Calu3 (cell line): ENCODE data around the gene FCGBP. TPM values are rescaled to one million over a fixed set of nuclear protein-coding genes. Genes with fewer than 3 reads are reported as not detected.

Source experiments
- BruUV-seq: library from RNA; stranded (reverse); fragments of 400-500 nt; replicated peaks from 2 replicates; lab custom pipeline; 2021; lab: Mats Ljungman, UMichigan
- CTCF ChIA-PET: fragments of 300-600 bp; sonication (Branson Sonifier 250); formaldehyde crosslinking; loops from one replicate; lab custom pipeline; 2022; ENCODE audit warnings: antibody characterized with exemption; lab: Charles Lee
- DNase-seq: peaks from one replicate; pipeline ENCODE4 v3.0.0; 2022
- H3K27ac Mint-ChIP-seq: one replicate; pipeline ENCODE4 v1.8.0; 2022; ENCODE audit warnings: mixed read lengths; ENCODE audit not compliant: unreplicated experiment
- H3K27me3 Mint-ChIP-seq: one replicate; pipeline ENCODE4 v1.8.0; 2022; ENCODE audit warnings: mixed read lengths; ENCODE audit not compliant: unreplicated experiment
- H3K36me3 Mint-ChIP-seq: one replicate; pipeline ENCODE4 v1.8.0; 2022; ENCODE audit warnings: mild to moderate bottlenecking, moderate library complexity, mixed read lengths; ENCODE audit not compliant: insufficient read depth, unreplicated experiment
- H3K4me1 Mint-ChIP-seq: one replicate; pipeline ENCODE4 v1.8.0; 2022; ENCODE audit warnings: mild to moderate bottlenecking, low read depth, mixed read lengths; ENCODE audit not compliant: unreplicated experiment
- H3K4me3 Mint-ChIP-seq: one replicate; pipeline ENCODE4 v1.8.0; 2022; ENCODE audit warnings: mild to moderate bottlenecking, low read depth, moderate library complexity, mixed read lengths; ENCODE audit not compliant: unreplicated experiment
- H3K9me3 Mint-ChIP-seq: one replicate; pipeline ENCODE4 v1.8.0; 2022; ENCODE audit warnings: low read depth, mixed read lengths; ENCODE audit not compliant: unreplicated experiment
- CTCF ChIP-seq: fragments of 200-600 bp; IDR thresholded peaks from one replicate; pipeline ENCODE4 v1.8.0; 2022; ENCODE audit warnings: antibody characterized with exemption; ENCODE audit not compliant: unreplicated experiment
- intact Hi-C: fragments of 100-400 bp; cut with micrococcal nuclease; formaldehyde crosslinking; loops from one replicate; pipeline ENCODE4 v1.10.0; 2022; ENCODE audit not compliant: unreplicated experiment
- total RNA-seq: library from RNA; stranded (reverse); gene quantifications from 2 replicates; pipeline ENCODE4 v1.2.3, GENCODE V29; 2022

FCGBP gene
- total RNA-seq, 1 experiment from 2014 or later = 3.7 TPM

- intact Hi-C loops = no loop called here
- peaks cover 4% of the 10 kb centered on the region for H3K9me3 Mint-ChIP-seq
- H3K27ac Mint-ChIP-seq = no peak overlapping the region
- H3K4me3 Mint-ChIP-seq = no peak overlapping the region
- DNase-seq = no peak
- H3K36me3 Mint-ChIP-seq = no peaks in the 10 kb centered on the region
- TF ChIP-seq CTCF = no peak
- H3K27me3 Mint-ChIP-seq = no peaks in the 10 kb centered on the region
- CTCF ChIA-PET = interaction anchor here (1.8 kb wide), 1 partner anchor 18 kb away, joined by 6 read pairs; no protein-coding TSS in a partner anchor
- H3K4me1 Mint-ChIP-seq = no peaks in the 10 kb centered on the region
- BruUV-seq = no TSS peak
Observed at GRCh38 chr19:39924389-39924788, 10.0 kb downstream of the FCGBP start.

DNA sequence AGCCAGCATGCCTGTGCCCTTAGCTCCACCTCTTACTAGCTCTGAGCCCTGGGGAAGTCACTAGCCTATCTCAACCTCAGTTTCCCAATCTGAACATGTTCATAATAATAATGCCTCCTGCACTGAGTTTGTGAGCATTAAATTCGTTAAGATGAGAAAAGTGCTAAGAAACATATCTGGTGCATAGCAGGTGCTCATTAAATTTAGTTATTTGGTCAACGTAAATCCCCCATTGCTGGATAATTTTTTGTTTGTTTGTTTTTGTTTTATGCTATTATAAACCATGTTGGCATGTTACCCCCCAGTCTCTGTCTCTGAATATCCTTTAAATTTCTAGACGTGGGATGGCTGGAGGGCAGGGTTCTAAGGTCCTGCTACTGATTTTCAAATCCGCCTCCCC, 10.6 kb downstream of the FCGBP start:
- CTCF ChIA-PET = interaction anchor here (1.8 kb wide), 1 partner anchor 18 kb away, joined by 6 read pairs; no protein-coding TSS in a partner anchor
- no peak for DNase-seq

DNA sequence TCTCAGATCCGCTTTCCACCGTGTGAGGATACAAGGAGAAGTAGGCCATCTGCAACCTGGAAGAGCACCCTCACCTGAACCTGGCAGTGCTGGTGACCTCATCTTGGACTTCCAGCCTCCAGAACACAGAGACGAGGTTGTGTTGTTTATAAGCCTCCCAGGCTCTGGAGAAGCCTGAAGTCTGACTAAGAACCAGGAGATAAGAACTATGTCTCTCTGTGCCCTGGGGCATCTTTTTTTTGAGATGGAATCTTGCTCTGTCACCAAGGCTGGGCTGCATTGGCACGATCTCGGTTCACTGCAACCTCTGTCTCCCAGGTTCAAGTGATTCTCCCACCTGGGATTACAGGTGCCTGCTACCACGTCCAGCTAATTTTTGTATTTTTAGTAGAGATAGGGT, 14.5 kb downstream of the FCGBP start:
- intact Hi-C loops = no loop called here
- no peaks in the 10 kb centered on the region for H3K27me3 Mint-ChIP-seq
- BruUV-seq = no TSS peak
- H3K4me3 Mint-ChIP-seq = no peak overlapping the region
- DNase-seq = no peak
- no peaks in the 10 kb centered on the region for H3K4me1 Mint-ChIP-seq
- TF ChIP-seq CTCF = no peak
- CTCF ChIA-PET = no interaction called here
- H3K27ac Mint-ChIP-seq = no peak overlapping the region
- peaks cover 3% of the 10 kb centered on the region for H3K9me3 Mint-ChIP-seq
- H3K36me3 Mint-ChIP-seq = no peaks in the 10 kb centered on the region

More for the DNA sequence above, 10.6 kb downstream of the FCGBP start:
- H3K9me3 Mint-ChIP-seq = peaks cover 6% of the 10 kb centered on the region
- BruUV-seq = no TSS peak
- no peak overlapping the region for H3K4me3 Mint-ChIP-seq
- H3K4me1 Mint-ChIP-seq = no peaks in the 10 kb centered on the region
- intact Hi-C loops = no loop called here
- no peaks in the 10 kb centered on the region for H3K36me3 Mint-ChIP-seq
- no peak for TF ChIP-seq CTCF
- H3K27me3 Mint-ChIP-seq = no peaks in the 10 kb centered on the region
- no peak overlapping the region for H3K27ac Mint-ChIP-seq

- Mint-ChIP-seq H3K36me3 (no peaks in the 10 kb centered on the region), H3K4me1 (no peaks in the 10 kb centered on the region), H3K27ac (no peak overlapping the region), H3K9me3 (peaks cover 3% of the 10 kb centered on the region), H3K4me3 (no peak overlapping the region), H3K27me3 (no peaks in the 10 kb centered on the region)
- TF ChIP-seq CTCF = no peak
- no peak for DNase-seq
- no TSS peak for BruUV-seq
- CTCF ChIA-PET = no interaction called here
- intact Hi-C loops = no loop called here
Observed at GRCh38 chr19:39918183-39918651, 16.2 kb downstream of the FCGBP start.
